Measurements from ENCODE around the gene GGT1.

DNA sequence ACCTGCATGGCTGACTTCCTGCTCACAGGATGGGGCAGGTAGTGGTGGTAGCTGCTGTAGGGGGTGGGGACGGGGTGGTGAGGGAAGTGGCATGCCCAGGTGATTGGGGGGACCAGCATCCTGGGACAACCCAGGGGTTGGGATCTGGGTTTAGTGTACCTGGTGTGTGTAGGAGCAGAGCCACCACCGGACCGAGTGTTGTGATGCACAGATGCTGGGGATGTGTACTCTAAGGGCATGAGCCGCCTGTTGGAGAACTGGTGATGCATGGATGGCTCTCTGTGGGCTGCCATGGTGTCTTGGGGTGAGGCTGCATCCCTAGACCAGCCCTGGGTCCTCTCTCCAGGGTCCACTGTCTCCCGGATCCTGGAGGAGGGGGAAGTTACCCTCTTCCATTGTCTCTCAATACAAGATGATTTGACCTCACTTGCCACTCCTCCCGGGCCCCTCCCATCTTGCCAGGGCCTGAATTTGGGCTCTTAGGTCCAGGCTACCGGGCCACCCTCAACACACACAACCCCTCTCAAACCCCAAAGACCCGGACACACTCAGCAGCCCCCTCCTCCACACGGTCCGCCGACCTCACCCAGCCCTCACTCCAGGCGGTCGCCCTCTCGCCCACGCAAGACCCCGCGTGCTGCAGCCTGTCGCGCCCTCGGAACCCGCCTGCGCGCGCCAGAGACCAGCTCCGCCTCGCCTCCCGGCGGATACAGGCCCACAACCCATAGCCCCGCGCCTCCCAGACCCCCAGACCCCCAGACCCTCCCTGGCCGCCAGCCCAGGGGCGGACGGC, 10.7 kb upstream of the GGT1 start:
- TF ChIP-seq POLR2A (IDR thresholded peaks at IDR 0.05) (no peak), CTCF (IDR thresholded peaks at IDR 0.05) (no peak)
